ENCODE data around the gene SEC61A2. TPM values are rescaled to one million over a fixed set of nuclear protein-coding genes. Genes with fewer than 3 reads are reported as not detected.
"Not testable (repeated sequence)": the region's sequence is repeated elsewhere in the genome, so short reads cannot be mapped to it uniquely, and the experiment has no call there.

Gene SEC61A2
- total RNA-seq, 1 donor from 2014 or later: 24.9 TPM

DNA sequence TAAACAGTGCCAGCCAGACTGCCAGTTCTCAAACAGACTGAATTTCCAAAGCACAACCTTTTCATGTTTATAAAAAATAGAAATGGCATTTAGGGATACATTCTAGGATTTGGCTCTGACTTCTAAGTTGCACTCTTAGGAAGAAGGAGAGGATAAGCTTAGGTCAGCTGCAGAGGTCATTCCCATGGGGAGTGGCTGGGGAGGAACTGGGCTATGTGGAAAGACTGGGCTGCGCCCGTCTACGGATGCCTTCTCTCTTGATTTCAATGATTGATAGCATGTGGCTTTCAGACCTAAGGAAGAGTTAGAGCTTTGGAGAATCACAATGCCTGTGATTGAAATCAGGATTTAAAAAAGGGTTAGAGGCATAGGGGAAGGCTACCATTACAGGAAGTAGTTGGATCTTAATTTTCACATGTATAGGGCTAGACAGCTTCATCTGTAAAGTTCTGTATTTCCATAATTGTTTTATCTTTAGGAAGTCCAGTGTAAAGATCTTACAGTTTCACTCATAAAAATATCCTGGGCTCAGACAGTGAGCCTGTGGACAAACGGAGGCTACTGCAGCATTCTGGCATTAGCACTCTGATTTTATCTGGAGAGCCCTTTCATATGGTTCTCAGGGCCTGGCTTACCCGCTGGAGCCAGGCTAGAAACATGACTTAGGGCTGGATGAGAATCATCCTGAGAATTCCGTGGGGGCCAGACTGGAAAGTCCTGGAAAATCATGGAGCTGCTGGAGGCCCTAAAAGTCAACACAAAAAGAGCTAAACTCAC lies 36.7 kb downstream of the SEC61A2 start:
- Mint-ChIP-seq H3K4me1 (ENCODE audit: low read depth) (peaks cover 4% of the 10 kb centered on the region), H3K27ac (no peak overlapping the region), H3K36me3 (ENCODE audit: insufficient read depth) (peaks cover 20% of the 10 kb centered on the region), H3K27me3 (no peaks in the 10 kb centered on the region), H3K9me3 (ENCODE audit: low read depth) (no peaks in the 10 kb centered on the region), H3K4me3 (ENCODE audit: low read depth) (no peak overlapping the region)
- DNase-seq (ENCODE audit: low spot score, unreplicated experiment): no peak
- TF ChIP-seq, protein P1, sequence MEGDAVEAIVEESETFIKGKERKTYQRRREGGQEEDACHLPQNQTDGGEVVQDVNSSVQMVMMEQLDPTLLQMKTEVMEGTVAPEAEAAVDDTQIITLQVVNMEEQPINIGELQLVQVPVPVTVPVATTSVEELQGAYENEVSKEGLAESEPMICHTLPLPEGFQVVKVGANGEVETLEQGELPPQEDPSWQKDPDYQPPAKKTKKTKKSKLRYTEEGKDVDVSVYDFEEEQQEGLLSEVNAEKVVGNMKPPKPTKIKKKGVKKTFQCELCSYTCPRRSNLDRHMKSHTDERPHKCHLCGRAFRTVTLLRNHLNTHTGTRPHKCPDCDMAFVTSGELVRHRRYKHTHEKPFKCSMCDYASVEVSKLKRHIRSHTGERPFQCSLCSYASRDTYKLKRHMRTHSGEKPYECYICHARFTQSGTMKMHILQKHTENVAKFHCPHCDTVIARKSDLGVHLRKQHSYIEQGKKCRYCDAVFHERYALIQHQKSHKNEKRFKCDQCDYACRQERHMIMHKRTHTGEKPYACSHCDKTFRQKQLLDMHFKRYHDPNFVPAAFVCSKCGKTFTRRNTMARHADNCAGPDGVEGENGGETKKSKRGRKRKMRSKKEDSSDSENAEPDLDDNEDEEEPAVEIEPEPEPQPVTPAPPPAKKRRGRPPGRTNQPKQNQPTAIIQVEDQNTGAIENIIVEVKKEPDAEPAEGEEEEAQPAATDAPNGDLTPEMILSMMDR (IDR thresholded peaks at IDR 0.05; ENCODE audit: unreplicated experiment): no peak

DNA sequence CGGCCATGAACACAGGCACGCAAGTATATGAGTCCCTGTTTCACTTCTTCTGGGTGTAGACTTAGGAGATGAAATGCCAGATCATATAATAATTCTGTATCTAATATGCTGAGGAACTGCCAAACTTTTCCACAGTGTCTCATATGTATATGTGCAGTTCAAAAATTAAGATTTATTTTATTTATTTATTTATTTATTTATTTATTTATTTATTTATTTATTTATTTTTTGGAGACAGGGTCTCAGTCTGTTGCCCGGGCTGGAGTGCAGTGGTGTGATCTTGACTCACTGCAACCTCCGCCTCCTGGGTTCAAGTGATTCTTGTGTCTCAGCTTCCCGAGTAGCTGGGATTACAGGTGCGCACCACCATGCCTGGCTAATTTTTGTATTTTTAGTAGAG lies 42.0 kb downstream of the SEC61A2 start:
- H3K4me1 Mint-ChIP-seq (ENCODE audit: low read depth); H3K27me3 Mint-ChIP-seq; DNase-seq (ENCODE audit: low spot score, unreplicated experiment); H3K9me3 Mint-ChIP-seq (ENCODE audit: low read depth); H3K27ac Mint-ChIP-seq; H3K4me3 Mint-ChIP-seq (ENCODE audit: low read depth): not testable (repeated sequence)
- peaks cover 27% of the 10 kb centered on the region for H3K36me3 Mint-ChIP-seq (ENCODE audit: insufficient read depth)

DNA sequence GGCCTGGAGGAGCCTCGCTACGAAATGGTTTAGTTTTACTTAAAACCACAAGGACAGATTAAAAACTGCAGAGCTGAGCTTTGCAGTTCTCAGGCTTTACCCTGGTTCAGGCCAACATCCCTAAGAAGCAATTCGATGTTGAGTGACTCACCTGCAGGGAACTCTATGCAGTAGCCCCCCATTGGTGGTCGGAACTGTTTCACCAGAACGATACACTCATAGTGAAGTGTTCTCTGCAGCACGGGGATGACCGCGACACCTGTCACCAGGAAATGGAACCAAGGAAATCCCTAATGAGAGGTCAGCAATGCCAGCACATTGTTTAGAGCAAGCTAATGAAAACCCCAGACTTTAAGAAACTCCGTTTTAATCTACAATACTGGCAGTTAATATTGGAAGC lies 48.2 kb downstream of the SEC61A2 start:
- H3K27ac Mint-ChIP-seq: no peak overlapping the region
- TF ChIP-seq, protein P1 (IDR thresholded peaks at IDR 0.05; ENCODE audit: unreplicated experiment): no peak
- no peaks in the 10 kb centered on the region for H3K9me3 Mint-ChIP-seq (ENCODE audit: low read depth)
- no peak overlapping the region for H3K4me3 Mint-ChIP-seq (ENCODE audit: low read depth)
- no peaks in the 10 kb centered on the region for H3K4me1 Mint-ChIP-seq (ENCODE audit: low read depth)
- no peak for DNase-seq (ENCODE audit: low spot score, unreplicated experiment)
- H3K36me3 Mint-ChIP-seq (ENCODE audit: insufficient read depth): peaks cover 10% of the 10 kb centered on the region
- no peaks in the 10 kb centered on the region for H3K27me3 Mint-ChIP-seq

DNA sequence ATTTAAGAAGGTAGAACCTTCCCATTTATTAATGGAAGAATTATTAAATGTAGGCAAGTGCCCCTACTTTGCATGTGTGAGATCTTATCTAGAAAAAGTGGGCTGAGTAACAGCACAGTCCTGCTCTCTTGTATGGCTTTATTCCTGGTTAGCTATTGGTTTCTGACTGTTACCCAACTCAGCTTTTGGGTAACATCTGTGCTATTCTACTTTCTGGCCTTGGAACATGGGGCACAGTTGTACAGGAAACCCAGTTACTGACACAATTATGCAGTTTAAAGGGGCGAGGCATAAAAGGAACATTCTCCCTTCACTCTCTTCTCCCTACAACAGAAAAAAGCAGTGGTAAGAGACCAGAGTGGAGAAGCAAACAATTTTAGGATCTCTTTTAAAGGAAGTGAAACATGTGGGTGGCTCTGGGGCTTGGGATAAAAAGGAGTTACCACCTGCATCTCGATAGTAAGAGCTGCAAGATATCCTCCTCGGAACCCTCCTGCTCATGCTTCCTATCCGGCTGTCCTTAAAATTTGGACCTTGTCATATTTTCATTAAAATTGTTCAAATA lies 50.2 kb downstream of the SEC61A2 start:
- no peaks in the 10 kb centered on the region for H3K4me1 Mint-ChIP-seq (ENCODE audit: low read depth)
- H3K9me3 Mint-ChIP-seq (ENCODE audit: low read depth): no peaks in the 10 kb centered on the region
- no peaks in the 10 kb centered on the region for H3K27me3 Mint-ChIP-seq
- no peak overlapping the region for H3K27ac Mint-ChIP-seq
- no peak overlapping the region for H3K4me3 Mint-ChIP-seq (ENCODE audit: low read depth)
- no peak for DNase-seq (ENCODE audit: low spot score, unreplicated experiment)
- H3K36me3 Mint-ChIP-seq (ENCODE audit: insufficient read depth): peaks cover 3% of the 10 kb centered on the region
- TF ChIP-seq, protein P1 (IDR thresholded peaks at IDR 0.05; ENCODE audit: unreplicated experiment): no peak

DNA sequence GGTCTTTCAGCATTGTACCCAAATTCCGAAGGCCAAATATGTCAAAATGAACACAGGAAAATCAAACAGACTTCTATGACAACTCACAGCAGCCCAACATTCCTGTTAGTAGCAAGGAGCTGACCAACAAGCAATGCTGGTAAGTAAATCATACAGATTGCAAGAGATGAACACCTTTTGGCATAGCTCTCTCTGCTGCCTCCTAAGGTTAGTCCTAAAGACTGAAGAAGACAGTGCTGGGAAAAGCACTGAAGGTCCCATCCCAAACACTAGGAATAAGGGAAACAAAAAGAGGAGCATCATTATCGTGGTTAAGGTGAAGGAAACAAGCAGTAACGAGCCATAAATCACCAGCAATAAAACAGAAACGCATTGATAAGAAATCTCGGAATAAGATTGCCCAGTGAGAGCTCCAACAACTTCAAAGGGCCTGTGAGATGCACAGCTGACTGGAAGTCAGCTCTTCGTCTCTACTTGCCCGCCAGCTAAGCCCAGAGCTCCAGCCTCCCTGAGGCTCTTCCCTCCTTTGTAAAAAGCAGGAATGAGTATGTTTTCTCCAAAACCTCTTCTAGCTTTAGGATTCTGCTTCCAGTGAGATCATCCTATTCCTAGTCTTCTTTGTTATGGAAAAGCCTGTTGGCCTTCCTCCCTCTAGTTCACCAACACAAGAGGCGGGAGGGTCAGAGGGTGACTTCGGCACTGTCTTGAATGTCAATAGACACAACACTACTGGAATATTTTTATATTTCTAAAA lies 50.9 kb downstream of the SEC61A2 start:
- Mint-ChIP-seq H3K4me1 (ENCODE audit: low read depth) (no peaks in the 10 kb centered on the region), H3K27ac (no peak overlapping the region), H3K36me3 (ENCODE audit: insufficient read depth) (peaks cover 5% of the 10 kb centered on the region), H3K27me3 (no peaks in the 10 kb centered on the region), H3K9me3 (ENCODE audit: low read depth) (no peaks in the 10 kb centered on the region), H3K4me3 (ENCODE audit: low read depth) (no peak overlapping the region)
- TF ChIP-seq, protein P1 (IDR thresholded peaks at IDR 0.05; ENCODE audit: unreplicated experiment): no peak
- DNase-seq (ENCODE audit: low spot score, unreplicated experiment): no peak

Measured in progenitor cell of endocrine pancreas (in vitro differentiated cells).